AG09309 (cell line): ENCODE results near the gene S100Z.
"Not testable (repeated sequence)": the region's sequence is repeated elsewhere in the genome, so short reads cannot be mapped to it uniquely, and the experiment has no call there.

ENCODE experiments used
- DNase-seq: peaks from one replicate; pipeline ENCODE4 v3.0.0-alpha.2; 2010; ENCODE audit warnings: low read depth
- H3K4me3 ChIP-seq: 2 replicates; pipeline ENCODE4 v1.5.1; 2011; ENCODE audit warnings: mild to moderate bottlenecking, low read depth, low read length, moderate library complexity; ENCODE audit not compliant: control insufficient read depth
- TF ChIP-seq, protein P1 (sequence below): IDR thresholded peaks from 2 replicates; pipeline ENCODE4 v1.5.1; 2011; ENCODE audit warnings: mild to moderate bottlenecking, low read depth, low read length, inconsistent platforms; ENCODE audit not compliant: insufficient read depth, control insufficient read depth; ENCODE audit errors: missing control alignments

The S100Z gene

DNA sequence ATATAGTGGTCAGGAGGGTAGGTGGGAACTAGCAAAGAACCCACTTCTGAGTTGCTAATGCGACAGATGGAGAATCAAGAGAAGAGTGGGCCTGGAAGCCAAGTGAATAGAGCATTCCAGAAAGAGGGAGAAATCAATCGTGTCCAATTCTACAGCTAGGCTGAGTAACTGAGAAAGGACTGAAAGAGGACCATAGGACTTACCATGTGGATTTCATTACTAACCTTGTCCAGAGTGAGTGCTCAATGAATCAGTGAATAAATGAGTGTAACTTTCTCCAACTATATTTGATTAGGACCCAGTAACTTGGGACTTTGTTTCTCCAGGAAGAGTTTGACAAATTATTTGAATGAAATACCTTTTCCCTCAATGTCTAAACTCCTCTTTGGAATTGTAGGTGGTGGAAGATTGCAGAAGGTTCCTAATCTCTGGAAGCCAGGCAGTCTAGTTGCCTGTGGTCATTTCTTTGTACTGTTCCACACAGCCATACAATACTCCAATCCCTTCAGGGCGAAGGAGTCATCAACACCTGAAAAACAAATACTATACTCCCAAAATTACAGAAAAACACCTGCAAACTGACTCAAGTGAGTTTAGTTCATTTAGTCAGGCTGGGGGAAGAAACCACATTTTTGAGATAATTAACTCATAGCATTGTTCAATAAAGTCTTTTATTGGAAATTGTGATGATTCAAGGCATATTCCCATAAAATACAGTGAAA, 33.5 kb upstream of the S100Z start:
- H3K4me3 ChIP-seq: no peak overlapping the region
- TF ChIP-seq, protein P1, sequence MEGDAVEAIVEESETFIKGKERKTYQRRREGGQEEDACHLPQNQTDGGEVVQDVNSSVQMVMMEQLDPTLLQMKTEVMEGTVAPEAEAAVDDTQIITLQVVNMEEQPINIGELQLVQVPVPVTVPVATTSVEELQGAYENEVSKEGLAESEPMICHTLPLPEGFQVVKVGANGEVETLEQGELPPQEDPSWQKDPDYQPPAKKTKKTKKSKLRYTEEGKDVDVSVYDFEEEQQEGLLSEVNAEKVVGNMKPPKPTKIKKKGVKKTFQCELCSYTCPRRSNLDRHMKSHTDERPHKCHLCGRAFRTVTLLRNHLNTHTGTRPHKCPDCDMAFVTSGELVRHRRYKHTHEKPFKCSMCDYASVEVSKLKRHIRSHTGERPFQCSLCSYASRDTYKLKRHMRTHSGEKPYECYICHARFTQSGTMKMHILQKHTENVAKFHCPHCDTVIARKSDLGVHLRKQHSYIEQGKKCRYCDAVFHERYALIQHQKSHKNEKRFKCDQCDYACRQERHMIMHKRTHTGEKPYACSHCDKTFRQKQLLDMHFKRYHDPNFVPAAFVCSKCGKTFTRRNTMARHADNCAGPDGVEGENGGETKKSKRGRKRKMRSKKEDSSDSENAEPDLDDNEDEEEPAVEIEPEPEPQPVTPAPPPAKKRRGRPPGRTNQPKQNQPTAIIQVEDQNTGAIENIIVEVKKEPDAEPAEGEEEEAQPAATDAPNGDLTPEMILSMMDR: no peak
- DNase-seq: peak; percentile 41

DNA sequence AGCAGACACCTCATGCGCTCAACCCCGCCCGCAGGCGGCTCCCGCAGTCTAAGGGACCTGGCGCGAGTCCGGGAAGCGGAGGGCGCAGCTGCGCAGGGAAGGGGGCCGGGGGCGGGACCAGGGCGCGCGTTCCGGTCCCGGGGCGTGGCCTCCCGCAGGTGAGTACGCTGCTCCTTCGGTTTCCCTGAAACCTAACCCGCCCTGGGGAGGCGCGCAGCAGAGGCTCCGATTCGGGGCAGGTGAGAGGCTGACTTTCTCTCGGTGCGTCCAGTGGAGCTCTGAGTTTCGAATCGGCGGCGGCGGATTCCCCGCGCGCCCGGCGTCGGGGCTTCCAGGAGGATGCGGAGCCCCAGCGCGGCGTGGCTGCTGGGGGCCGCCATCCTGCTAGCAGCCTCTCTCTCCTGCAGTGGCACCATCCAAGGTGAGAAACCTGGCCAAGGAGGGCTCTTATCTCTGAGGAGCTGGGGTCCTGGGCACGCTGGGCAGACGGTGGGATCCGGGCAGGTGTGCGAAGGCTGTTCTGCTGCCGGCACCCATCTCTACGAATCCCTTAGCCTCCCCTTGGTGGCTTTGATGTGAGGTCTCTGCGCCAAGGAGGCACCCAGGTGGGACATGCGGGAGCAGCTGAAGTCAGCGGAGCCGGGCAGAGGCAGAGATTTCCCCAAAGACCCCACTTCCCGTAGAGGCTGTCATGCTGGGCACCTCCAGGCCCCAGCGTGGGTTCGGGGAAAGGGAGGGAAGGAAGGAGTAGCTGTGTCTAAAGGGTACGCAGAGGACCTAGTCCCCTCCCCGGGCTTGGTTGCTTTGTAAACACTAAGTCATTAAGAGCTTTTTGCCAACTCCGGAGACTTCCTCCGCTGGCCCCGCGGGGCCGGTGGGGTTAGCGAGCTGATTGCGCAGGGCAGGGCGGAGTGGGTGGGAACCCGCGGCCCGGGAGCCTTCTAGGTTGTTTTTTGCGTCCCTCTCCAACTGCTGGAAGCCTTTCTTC, 30.7 kb upstream of the S100Z start, which contains the start of gene F2RL1:
TSS of gene F2RL1 (plus strand) at position 187 of the 988 bp plus-strand sequence. CDS start at position 340, 153 bp downstream.
- peak within 1 kb of the TSS; percentile 52 for H3K4me3 ChIP-seq
- TF ChIP-seq, protein P1: no peak
- DNase-seq: no peak

DNA sequence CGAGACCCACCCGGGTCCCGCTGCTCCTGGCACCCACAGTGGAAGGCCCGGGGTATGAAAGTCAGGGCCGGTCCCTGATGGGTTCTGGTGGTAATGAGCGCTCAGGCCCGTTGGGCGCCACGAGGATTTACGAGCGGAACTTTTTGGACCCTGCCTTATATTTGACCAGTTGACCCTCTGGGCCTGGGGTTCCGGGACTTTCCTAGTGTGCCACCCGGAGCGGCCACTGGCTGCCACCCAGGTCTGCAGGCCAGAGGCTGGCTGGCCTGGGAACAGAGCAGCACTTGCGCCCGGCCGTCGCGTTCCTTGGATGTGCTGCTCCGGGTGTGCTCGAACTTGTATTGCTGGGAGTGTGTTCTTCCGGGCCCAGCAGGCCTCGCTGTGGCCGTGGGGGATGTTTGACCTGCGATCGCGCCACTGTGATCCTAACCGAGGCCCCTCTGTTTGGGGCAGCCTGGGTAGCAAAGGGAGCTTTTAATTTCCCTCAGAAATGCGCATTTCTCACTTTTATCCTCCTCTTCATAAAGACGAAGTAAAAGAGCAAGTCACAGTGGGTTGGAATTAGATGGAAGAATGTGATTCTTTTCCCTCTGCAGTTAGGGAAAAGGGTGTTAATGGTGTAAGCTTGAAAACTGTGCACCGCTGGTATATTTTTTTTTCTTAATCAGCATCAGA, 29.8 kb upstream of the S100Z start:
- TF ChIP-seq, protein P1: no peak
- DNase-seq: no peak
- peak overlapping the region; percentile 52 for H3K4me3 ChIP-seq

DNA sequence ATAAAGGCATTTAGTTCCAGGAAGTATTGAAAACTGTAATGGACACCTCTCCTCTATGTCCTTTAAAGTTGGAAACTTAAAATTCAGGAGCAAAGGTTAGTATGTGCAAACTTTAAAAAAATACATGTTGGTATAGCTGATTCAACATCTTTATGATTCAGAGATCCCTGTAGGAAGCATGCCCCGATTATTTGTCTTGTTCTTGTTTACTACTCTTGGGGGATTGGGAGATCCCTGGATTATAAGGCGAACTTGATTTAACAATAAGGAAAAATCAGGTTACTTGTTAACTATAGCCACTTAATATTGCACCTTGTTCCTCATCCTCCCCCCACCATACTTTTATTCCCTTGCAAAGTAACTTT, 29.3 kb upstream of the S100Z start:
- DNase-seq: no peak
- no peak overlapping the region for H3K4me3 ChIP-seq
- TF ChIP-seq, protein P1: no peak

DNA sequence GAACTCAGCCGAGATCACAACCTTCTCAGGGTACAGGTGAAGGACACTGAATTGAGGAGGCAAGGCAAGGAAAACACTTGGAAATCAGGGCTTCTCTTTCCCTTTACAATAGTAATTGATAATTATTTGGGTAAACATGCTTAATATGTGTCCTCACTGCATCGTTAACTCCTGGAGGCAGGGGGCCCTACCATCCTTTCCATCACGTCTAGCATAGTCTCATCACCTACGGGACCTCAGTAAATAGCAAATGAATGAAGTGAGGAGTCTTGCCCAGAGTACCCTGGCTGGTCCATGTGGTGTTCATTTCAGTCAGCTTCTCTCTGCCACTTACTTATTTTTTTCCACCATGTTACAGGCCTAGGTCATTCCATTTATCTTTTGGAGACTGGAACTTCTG, 28.7 kb upstream of the S100Z start:
- TF ChIP-seq, protein P1: no peak
- no peak overlapping the region for H3K4me3 ChIP-seq
- no peak for DNase-seq

DNA sequence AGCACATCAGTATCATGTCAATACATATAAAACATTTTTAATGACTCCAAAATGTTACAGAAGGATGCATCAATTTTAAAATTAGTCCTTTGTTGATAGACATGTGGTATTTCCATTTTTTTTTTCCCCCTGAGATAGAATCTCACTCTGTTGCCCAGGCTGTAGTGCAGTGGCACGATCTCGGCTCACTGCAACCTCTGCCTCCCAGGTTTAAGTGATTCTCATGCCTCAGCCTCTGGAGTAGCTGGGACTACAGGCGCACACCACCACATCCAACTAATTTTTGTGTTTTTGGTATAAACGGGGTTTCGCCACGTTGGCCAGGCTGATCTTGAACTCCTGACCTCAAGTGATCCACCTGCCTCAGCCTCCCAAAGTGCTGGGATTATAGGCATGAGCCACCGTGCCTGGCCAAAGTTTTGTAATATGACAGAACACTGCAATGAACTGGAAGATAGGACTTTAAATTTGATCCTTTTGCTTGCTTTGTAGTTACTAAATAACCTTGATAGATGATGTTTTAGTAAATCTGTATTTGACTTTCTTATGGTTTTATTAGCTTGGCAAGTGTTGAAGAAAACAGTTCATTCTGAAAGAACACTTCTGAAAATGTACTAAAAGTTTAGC, 27.6 kb upstream of the S100Z start:
- H3K4me3 ChIP-seq, DNase-seq: not testable (repeated sequence)

DNA sequence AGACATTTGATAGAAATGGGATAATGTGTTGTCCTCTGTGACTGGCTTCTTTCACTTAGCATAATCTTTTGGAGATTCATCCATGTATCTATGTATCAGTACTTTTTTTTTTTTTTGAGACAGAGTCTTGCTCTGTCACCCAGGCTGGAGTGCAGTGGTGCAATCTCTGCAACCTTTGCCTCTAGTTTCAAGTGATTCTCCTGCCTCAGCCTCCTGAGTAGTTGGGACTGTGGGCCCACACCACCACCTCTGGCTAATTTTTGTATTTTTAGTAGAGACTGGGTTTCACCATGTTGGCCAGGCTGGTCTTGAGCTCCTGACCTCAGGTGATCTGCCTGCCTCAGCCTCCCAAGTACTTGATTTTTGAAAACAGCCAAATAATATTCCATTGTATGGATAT, 23.4 kb upstream of the S100Z start:
- not testable (repeated sequence) for H3K4me3 ChIP-seq, DNase-seq
